MCF 10A (cell line): ENCODE data around the gene RGP1. TPM values are rescaled to one million over a fixed set of nuclear protein-coding genes. Genes with fewer than 3 reads are reported as not detected.

ENCODE experiments used
- BruUV-seq: library from RNA; stranded (reverse); fragments of 400-500 nt; replicated peaks from 2 replicates; lab custom pipeline; 2021; lab: Mats Ljungman, UMichigan
- CTCF ChIA-PET: fragments of 300-600 bp; sonication (Branson Sonifier 250); formaldehyde crosslinking; extraction: SDS; loops from one replicate; lab custom pipeline; 2021; ENCODE audit warnings: antibody characterized with exemption, inconsistent platforms; lab: Yijun Ruan, JAX
- POLR2A ChIA-PET: fragments of 300-600, 350-650 bp; sonication (Branson Sonifier 250); formaldehyde crosslinking; extraction: SDS; loops from one replicate; lab custom pipeline; 2020; ENCODE audit warnings: antibody characterized with exemption, inconsistent platforms; lab: Yijun Ruan, JAX
- DNase-seq: peaks from one replicate; pipeline ENCODE4 v3.0.0-alpha.2; 2018; ENCODE audit not compliant: unreplicated experiment
- H3K27ac Mint-ChIP-seq: one replicate; pipeline ENCODE4 v1.8.0; 2022; ENCODE audit warnings: mild to moderate bottlenecking, low read depth, mixed read lengths; ENCODE audit not compliant: unreplicated experiment
- H3K27me3 Mint-ChIP-seq: one replicate; pipeline ENCODE4 v1.8.0; 2022; ENCODE audit warnings: mixed read lengths; ENCODE audit not compliant: insufficient read depth, unreplicated experiment
- H3K36me3 Mint-ChIP-seq: one replicate; pipeline ENCODE4 v1.8.0; 2022; ENCODE audit warnings: mild to moderate bottlenecking, moderate library complexity, mixed read lengths; ENCODE audit not compliant: insufficient read depth, unreplicated experiment
- H3K4me1 Mint-ChIP-seq: one replicate; pipeline ENCODE4 v1.8.0; 2022; ENCODE audit warnings: mixed read lengths; ENCODE audit not compliant: insufficient read depth, unreplicated experiment
- H3K4me3 Mint-ChIP-seq: one replicate; pipeline ENCODE4 v1.8.0; 2022; ENCODE audit warnings: mild to moderate bottlenecking, moderate library complexity, mixed read lengths; ENCODE audit not compliant: unreplicated experiment
- H3K9me3 Mint-ChIP-seq: one replicate; pipeline ENCODE4 v1.8.0; 2022; ENCODE audit warnings: mixed read lengths; ENCODE audit not compliant: unreplicated experiment
- intact Hi-C: fragments of 100-400 bp; cut with micrococcal nuclease; formaldehyde crosslinking; loops from 2 replicates; pipeline ENCODE4 v1.14.1; 2022
- total RNA-seq: library from RNA; stranded (reverse); gene quantifications from 2 replicates; pipeline ENCODE4 v1.2.3, GENCODE V29; 2022
- TF ChIP-seq, protein P1 (sequence below): fragments of 200-600 bp; IDR thresholded peaks from one replicate; pipeline ENCODE4 v1.8.0; 2022; ENCODE audit warnings: antibody characterized with exemption, mild to moderate bottlenecking; ENCODE audit not compliant: unreplicated experiment

RGP1 gene
- total RNA-seq, 1 experiment from 2014 or later = 35.8 TPM

DNA sequence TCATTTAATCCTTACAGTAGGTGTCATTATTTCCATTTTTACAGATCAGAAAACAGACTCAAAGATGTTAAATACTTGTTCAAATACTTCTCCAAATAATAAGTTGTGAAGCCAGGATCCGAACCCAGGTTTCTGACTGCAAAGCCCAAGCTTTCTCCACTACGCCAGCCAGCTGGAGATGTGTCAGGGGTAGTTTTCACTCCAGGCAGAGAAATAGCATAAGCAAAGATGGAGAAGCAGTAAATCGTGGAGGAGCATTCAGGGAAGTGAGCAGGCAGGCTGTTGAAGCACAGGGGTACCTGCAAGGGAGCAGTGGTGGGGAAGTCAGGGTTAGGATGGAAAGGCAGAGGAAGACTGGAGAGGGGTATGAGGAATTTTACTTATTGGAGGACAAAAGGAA, 20.0 kb upstream of the RGP1 start:
- no peaks in the 10 kb centered on the region for H3K9me3 Mint-ChIP-seq
- TF ChIP-seq, protein P1, sequence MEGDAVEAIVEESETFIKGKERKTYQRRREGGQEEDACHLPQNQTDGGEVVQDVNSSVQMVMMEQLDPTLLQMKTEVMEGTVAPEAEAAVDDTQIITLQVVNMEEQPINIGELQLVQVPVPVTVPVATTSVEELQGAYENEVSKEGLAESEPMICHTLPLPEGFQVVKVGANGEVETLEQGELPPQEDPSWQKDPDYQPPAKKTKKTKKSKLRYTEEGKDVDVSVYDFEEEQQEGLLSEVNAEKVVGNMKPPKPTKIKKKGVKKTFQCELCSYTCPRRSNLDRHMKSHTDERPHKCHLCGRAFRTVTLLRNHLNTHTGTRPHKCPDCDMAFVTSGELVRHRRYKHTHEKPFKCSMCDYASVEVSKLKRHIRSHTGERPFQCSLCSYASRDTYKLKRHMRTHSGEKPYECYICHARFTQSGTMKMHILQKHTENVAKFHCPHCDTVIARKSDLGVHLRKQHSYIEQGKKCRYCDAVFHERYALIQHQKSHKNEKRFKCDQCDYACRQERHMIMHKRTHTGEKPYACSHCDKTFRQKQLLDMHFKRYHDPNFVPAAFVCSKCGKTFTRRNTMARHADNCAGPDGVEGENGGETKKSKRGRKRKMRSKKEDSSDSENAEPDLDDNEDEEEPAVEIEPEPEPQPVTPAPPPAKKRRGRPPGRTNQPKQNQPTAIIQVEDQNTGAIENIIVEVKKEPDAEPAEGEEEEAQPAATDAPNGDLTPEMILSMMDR = no peak
- no peaks in the 10 kb centered on the region for H3K27me3 Mint-ChIP-seq
- BruUV-seq = no TSS peak
- H3K4me3 Mint-ChIP-seq = no peak overlapping the region
- intact Hi-C loops = loop anchor here (2.0 kb wide), 2 partner anchors 32 to 70 kb away; partner anchors contain the start of genes CCDC107 and RMRP
- peaks cover 27% of the 10 kb centered on the region for H3K4me1 Mint-ChIP-seq
- no peak for DNase-seq
- H3K36me3 Mint-ChIP-seq = peaks cover 29% of the 10 kb centered on the region
- no peak overlapping the region for H3K27ac Mint-ChIP-seq
- ChIA-PET CTCF (interaction anchor here (0.6 to 10.3 kb wide), 15 partner anchors 13 to 1941 kb away, joined by 3 to 136 read pairs (median 4); partner anchors contain the start of genes ARHGEF39, CCDC107 and RMRP), POLR2A (interaction anchor here (0.8 to 15.0 kb wide), 12 partner anchors 10 to 618 kb away, joined by 3 to 284 read pairs (median 4); partner anchors contain the start of genes ARHGEF39, CCDC107, GBA2 and RGP1)

DNA sequence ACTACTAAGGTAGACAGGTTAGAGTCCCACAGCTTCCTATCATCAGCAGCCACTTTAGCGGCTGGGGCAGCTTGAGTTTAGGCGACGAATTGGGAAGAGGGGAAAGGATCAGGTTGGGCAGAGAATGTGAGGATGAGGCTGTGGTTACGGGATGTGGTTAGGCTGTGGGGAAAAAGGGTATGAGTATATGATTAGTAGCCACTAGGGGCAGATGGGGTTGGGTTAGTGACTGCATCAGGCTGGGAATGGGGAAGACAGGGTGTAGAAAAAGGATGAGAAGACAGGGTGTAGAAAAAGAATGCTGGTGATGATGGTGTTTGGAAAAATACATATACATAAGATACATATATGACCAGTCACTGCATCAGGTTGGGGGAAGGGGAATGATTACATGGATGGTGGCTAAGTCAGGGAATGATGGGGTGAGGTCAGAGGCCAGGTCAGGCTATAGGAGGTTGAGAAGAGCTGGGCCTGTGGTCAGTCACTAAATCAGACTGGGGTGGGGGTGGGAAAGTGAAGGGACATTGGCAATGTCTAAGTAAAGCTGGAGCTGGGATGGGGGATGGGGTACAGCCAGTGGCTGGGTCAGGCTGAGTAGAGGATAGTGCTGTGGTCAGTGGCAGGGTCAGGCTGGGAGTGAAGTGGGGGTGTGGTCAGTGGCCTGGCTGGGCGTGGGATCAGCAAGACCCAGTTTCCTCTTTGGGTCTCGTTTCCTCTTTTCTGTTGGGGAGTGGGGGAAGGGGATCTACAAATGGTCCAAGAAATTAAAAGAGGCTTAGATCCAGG, 19.2 kb upstream of the RGP1 start:
- Mint-ChIP-seq H3K27me3 (no peaks in the 10 kb centered on the region), H3K27ac (no peak overlapping the region), H3K4me3 (no peak overlapping the region), H3K4me1 (peaks cover 27% of the 10 kb centered on the region), H3K36me3 (peaks cover 30% of the 10 kb centered on the region), H3K9me3 (no peaks in the 10 kb centered on the region)
- DNase-seq = peak; percentile 80
- POLR2A ChIA-PET = interaction anchor here (0.6 to 15.0 kb wide), 12 partner anchors 16 to 618 kb away, joined by 3 to 284 read pairs (median 14); partner anchors contain the start of genes CCDC107, GBA2, HRCT1 and RGP1
- intact Hi-C loops = loop anchor here (2.0 to 5.0 kb wide), 4 partner anchors 33 to 618 kb away; partner anchors contain the start of genes CCDC107 and RMRP
- BruUV-seq = no TSS peak
- TF ChIP-seq, protein P1 = peak; percentile 49
- CTCF ChIA-PET = interaction anchor here (0.6 to 10.3 kb wide), 23 partner anchors 9 to 1942 kb away, joined by 3 to 150 read pairs (median 4); partner anchors contain the start of genes ARHGEF39, CCDC107, GBA2 and RGP1

DNA sequence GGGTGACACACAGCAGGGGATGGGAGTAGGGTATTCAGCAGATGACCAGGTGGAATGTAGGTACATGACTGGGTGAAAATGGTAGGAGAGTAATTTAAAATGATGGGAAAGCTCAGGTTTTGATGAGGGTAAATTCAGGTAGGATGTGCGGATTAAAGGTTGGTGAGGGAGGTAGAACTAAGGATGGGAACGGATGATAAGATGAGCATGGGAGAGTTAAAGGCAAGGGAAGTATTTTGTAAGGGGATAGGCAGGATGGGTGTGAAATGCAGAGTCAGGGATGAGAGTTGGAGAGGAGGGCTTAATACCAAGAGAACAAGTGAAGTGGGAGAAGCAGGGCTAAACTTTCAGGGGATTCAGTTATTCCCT, 18.6 kb upstream of the RGP1 start:
- Mint-ChIP-seq H3K27ac (no peak overlapping the region), H3K4me1 (peaks cover 27% of the 10 kb centered on the region), H3K4me3 (no peak overlapping the region), H3K27me3 (no peaks in the 10 kb centered on the region), H3K36me3 (peaks cover 30% of the 10 kb centered on the region), H3K9me3 (no peaks in the 10 kb centered on the region)
- TF ChIP-seq, protein P1 = no peak
- no peak for DNase-seq
- CTCF ChIA-PET = interaction anchor here (0.6 to 10.3 kb wide), 21 partner anchors 9 to 1522 kb away, joined by 3 to 150 read pairs (median 4); partner anchors contain the start of genes ARHGEF39, CCDC107, GBA2 and RGP1
- POLR2A ChIA-PET = interaction anchor here (0.6 to 15.0 kb wide), 16 partner anchors 8 to 650 kb away, joined by 3 to 284 read pairs (median 12); partner anchors contain the start of genes ARHGEF39, CCDC107, GBA2 and HRCT1
- BruUV-seq = no TSS peak
- intact Hi-C loops = loop anchor here (5.0 kb wide), 2 partner anchors 57 to 618 kb away; no protein-coding TSS in a partner anchor
